ENCODE measurements around the gene ST7L. TPM values are rescaled to one million over a fixed set of nuclear protein-coding genes. Genes with fewer than 3 reads are reported as not detected.

The ST7L gene
- total RNA-seq, 1 donor from 2014 or later: 14.8 TPM

- no peak for TF ChIP-seq CTCF (IDR thresholded peaks at IDR 0.05; ENCODE audit: insufficient read depth, low read depth, low read length)
- TF ChIP-seq EZH2 (IDR thresholded peaks at IDR 0.05; ENCODE audit: insufficient read depth, low read length): no peak
- no peaks in the 10 kb centered on the region for H3K36me3 Mint-ChIP-seq (ENCODE audit: low read depth, unreplicated experiment)
- no peak overlapping the region for H3K4me3 Mint-ChIP-seq (ENCODE audit: unreplicated experiment)
- Histone ChIP-seq H3K9ac (ENCODE audit: low read length) (no peak overlapping the region), H3K9me3 (ENCODE audit: insufficient read depth, low read depth, low read length) (no peaks in the 10 kb centered on the region), H3K36me3 (ENCODE audit: insufficient read depth, low read length) (peaks cover 7% of the 10 kb centered on the region), H4K20me1 (ENCODE audit: insufficient read depth, low read length) (no peaks in the 10 kb centered on the region), H3K4me2 (ENCODE audit: low read length) (no peak overlapping the region), H3K4me3 (ENCODE audit: insufficient read depth, low read depth, low read length) (no peak overlapping the region), H2AFZ (ENCODE audit: low read depth, low read length) (no peak overlapping the region), H3K27me3 (ENCODE audit: insufficient read depth, low read length) (no peaks in the 10 kb centered on the region), H3K27ac (ENCODE audit: low read depth, low read length) (no peak overlapping the region), H3K79me2 (ENCODE audit: insufficient read depth, low read length) (no peaks in the 10 kb centered on the region), H3K4me1 (ENCODE audit: insufficient read depth, low read length) (no peaks in the 10 kb centered on the region)
- no peak overlapping the region for H3K27ac Mint-ChIP-seq (ENCODE audit: unreplicated experiment)
- no peaks in the 10 kb centered on the region for H3K27me3 Mint-ChIP-seq (ENCODE audit: low read depth, unreplicated experiment)
- no peaks in the 10 kb centered on the region for H3K9me3 Mint-ChIP-seq (ENCODE audit: unreplicated experiment)
- DNase-seq (ENCODE audit: low read depth) (no peak), FAIRE-seq (no peak)
- H3K4me1 Mint-ChIP-seq (ENCODE audit: low read depth, unreplicated experiment): no peaks in the 10 kb centered on the region
Measured at GRCh38 chr1:112565800-112566199, 53.1 kb downstream of the ST7L start.

- DNase-seq (ENCODE audit: low read depth): no peak
- H2AFZ ChIP-seq (ENCODE audit: low read depth, low read length): no peak overlapping the region
- no peaks in the 10 kb centered on the region for H3K4me1 ChIP-seq (ENCODE audit: insufficient read depth, low read length)
- no peaks in the 10 kb centered on the region for H3K27me3 ChIP-seq (ENCODE audit: insufficient read depth, low read length)
- Mint-ChIP-seq H3K27me3 (ENCODE audit: low read depth, unreplicated experiment) (no peaks in the 10 kb centered on the region), H3K9me3 (ENCODE audit: unreplicated experiment) (no peaks in the 10 kb centered on the region), H3K4me3 (ENCODE audit: unreplicated experiment) (no peak overlapping the region), H3K4me1 (ENCODE audit: low read depth, unreplicated experiment) (no peaks in the 10 kb centered on the region), H3K27ac (ENCODE audit: unreplicated experiment) (no peak overlapping the region), H3K36me3 (ENCODE audit: low read depth, unreplicated experiment) (no peaks in the 10 kb centered on the region)
- H4K20me1 ChIP-seq (ENCODE audit: insufficient read depth, low read length): no peaks in the 10 kb centered on the region
- no peak overlapping the region for H3K9ac ChIP-seq (ENCODE audit: low read length)
- H3K4me3 ChIP-seq (ENCODE audit: insufficient read depth, low read depth, low read length): no peak overlapping the region
- H3K36me3 ChIP-seq (ENCODE audit: insufficient read depth, low read length): peaks cover 4% of the 10 kb centered on the region
- no peaks in the 10 kb centered on the region for H3K9me3 ChIP-seq (ENCODE audit: insufficient read depth, low read depth, low read length)
- no peak overlapping the region for H3K27ac ChIP-seq (ENCODE audit: low read depth, low read length)
- no peak overlapping the region for H3K4me2 ChIP-seq (ENCODE audit: low read length)
- no peaks in the 10 kb centered on the region for H3K79me2 ChIP-seq (ENCODE audit: insufficient read depth, low read length)
- FAIRE-seq: no peak
- TF ChIP-seq CTCF (IDR thresholded peaks at IDR 0.05; ENCODE audit: insufficient read depth, low read depth, low read length): no peak
- TF ChIP-seq EZH2 (IDR thresholded peaks at IDR 0.05; ENCODE audit: insufficient read depth, low read length): no peak
Measured at GRCh38 chr1:112564081-112564480, 54.9 kb downstream of the ST7L start.

- Histone ChIP-seq H3K4me3 (ENCODE audit: insufficient read depth, low read depth, low read length) (no peak overlapping the region), H3K9ac (ENCODE audit: low read length) (no peak overlapping the region), H3K27me3 (ENCODE audit: insufficient read depth, low read length) (no peaks in the 10 kb centered on the region), H3K4me1 (ENCODE audit: insufficient read depth, low read length) (no peaks in the 10 kb centered on the region), H3K27ac (ENCODE audit: low read depth, low read length) (no peak overlapping the region), H3K9me3 (ENCODE audit: insufficient read depth, low read depth, low read length) (no peaks in the 10 kb centered on the region), H3K4me2 (ENCODE audit: low read length) (no peak overlapping the region), H3K36me3 (ENCODE audit: insufficient read depth, low read length) (peaks cover 2% of the 10 kb centered on the region), H4K20me1 (ENCODE audit: insufficient read depth, low read length) (no peaks in the 10 kb centered on the region), H3K79me2 (ENCODE audit: insufficient read depth, low read length) (no peaks in the 10 kb centered on the region), H2AFZ (ENCODE audit: low read depth, low read length) (no peak overlapping the region)
- Mint-ChIP-seq H3K4me3 (ENCODE audit: unreplicated experiment) (no peak overlapping the region), H3K9me3 (ENCODE audit: unreplicated experiment) (no peaks in the 10 kb centered on the region), H3K4me1 (ENCODE audit: low read depth, unreplicated experiment) (no peaks in the 10 kb centered on the region), H3K36me3 (ENCODE audit: low read depth, unreplicated experiment) (no peaks in the 10 kb centered on the region), H3K27me3 (ENCODE audit: low read depth, unreplicated experiment) (no peaks in the 10 kb centered on the region), H3K27ac (ENCODE audit: unreplicated experiment) (no peak overlapping the region)
- TF ChIP-seq EZH2 (IDR thresholded peaks at IDR 0.05; ENCODE audit: insufficient read depth, low read length) (no peak), CTCF (IDR thresholded peaks at IDR 0.05; ENCODE audit: insufficient read depth, low read depth, low read length) (no peak)
- FAIRE-seq: no peak
- DNase-seq (ENCODE audit: low read depth): no peak
Measured at GRCh38 chr1:112563341-112563740, 55.6 kb downstream of the ST7L start.

Measured in astrocyte (in vitro differentiated cells and primary cell).